ENCODE data around the gene CEP70. TPM values are rescaled to one million over a fixed set of nuclear protein-coding genes. Genes with fewer than 3 reads are reported as not detected.

CEP70 gene
- total RNA-seq, 1 donor = 40.7 TPM

DNA sequence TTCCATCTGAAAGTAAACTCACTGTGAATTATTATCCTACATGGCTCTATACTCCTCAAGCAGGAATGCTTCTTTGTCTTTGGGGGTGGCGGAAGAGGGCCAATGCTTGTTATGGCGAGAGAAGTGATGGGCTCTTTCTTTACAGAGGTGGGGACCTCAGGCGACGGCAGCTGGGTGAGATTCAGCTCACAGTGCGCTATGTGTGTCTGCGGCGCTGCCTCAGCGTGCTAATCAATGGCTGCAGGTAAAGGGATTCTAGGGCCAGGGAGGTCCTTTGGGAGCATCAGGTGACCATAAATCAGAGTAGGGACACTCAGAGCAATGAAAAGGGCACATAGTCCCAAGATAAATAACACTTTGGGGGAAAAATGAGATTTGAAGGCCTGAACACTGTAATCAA lies 120.7 kb downstream of the CEP70 start:
- H3K9me3 ChIP-seq (ENCODE audit: low read depth, low read length) = no peaks in the 10 kb centered on the region
- H3K27me3 ChIP-seq (ENCODE audit: insufficient read depth, low read length) = no peaks in the 10 kb centered on the region
- no peaks in the 10 kb centered on the region for H3K4me1 ChIP-seq (ENCODE audit: insufficient read depth, low read length)
- no peak overlapping the region for H3K4me3 ChIP-seq (ENCODE audit: low read length)

DNA sequence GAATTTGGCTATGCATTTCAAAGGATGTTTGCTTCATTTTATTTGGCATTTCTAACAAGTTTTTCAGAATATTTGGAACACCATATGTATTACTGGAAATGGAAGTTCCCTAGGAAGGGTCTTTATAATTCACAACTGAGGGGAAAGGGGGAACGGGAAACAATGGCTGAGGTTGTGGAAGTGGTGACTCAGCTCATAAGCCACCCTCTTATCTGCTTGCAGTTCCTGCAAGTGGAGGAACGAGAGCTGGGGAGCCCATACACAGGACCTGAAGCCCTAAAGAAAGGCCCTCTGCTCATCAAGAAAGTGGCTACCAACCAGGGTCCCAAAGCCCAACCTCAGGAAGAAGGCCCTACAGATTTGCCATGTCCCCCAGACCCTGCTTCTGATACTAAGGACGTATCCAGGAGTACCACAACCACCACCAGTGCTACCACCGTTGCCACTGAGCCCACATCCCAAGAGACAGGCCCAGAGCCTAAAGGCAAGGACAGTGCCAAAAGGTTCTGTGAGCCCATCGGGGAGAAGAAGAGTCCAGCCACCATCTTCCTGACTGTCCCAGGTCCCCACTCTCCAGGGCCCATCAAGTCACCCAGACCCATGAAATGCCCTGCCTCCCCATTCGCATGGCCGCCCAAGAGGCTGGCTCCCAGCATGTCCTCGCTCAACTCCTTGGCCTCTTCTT lies 121.8 kb downstream of the CEP70 start:
- Histone ChIP-seq H3K27me3 (ENCODE audit: insufficient read depth, low read length) (no peaks in the 10 kb centered on the region), H3K4me3 (ENCODE audit: low read length) (no peak overlapping the region), H3K4me1 (ENCODE audit: insufficient read depth, low read length) (no peaks in the 10 kb centered on the region), H3K9me3 (ENCODE audit: low read depth, low read length) (no peaks in the 10 kb centered on the region)

DNA sequence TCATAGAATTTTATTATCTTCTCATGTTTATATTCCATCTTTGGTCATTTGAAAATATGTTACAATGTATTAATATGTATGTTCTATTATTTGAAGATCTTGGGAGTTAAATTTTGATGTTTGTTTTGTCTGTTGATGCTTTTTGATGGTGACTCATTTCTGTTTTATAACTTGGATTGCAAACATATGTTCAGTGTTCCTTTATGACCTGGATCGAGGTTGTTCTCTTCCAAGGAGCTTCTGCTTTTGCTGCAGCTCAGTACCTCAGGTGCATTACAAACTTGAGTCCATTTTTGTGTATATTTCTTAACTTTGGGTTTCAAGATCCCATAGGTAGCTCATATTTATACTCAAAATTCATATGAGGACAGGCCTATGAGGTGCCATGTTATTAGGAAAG lies 122.6 kb downstream of the CEP70 start:
- H3K27me3 ChIP-seq (ENCODE audit: insufficient read depth, low read length) = no peaks in the 10 kb centered on the region
- H3K9me3 ChIP-seq (ENCODE audit: low read depth, low read length) = no peaks in the 10 kb centered on the region
- H3K4me1 ChIP-seq (ENCODE audit: insufficient read depth, low read length) = no peaks in the 10 kb centered on the region
- no peak overlapping the region for H3K4me3 ChIP-seq (ENCODE audit: low read length)

DNA sequence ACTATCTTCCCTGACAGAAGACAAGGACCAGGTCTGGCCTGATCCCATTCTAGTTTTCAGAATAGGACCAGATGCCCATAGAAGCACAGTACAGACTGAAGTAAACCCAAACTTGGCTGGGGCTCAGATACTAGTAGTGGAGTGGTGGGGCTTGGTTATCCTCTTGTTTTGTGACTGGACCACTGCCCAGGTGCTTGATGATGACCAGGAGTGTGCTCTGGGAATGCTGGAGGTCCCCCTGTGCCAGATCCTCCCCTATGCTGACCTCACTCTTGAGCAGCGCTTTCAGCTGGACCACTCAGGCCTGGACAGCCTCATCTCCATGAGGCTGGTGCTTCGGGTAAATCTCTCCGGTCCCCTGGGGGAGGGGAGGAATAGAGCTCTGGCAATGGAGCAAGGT lies 123.4 kb downstream of the CEP70 start:
- H3K9me3 ChIP-seq (ENCODE audit: low read depth, low read length) = no peaks in the 10 kb centered on the region
- no peak overlapping the region for H3K4me3 ChIP-seq (ENCODE audit: low read length)
- H3K27me3 ChIP-seq (ENCODE audit: insufficient read depth, low read length) = no peaks in the 10 kb centered on the region
- H3K4me1 ChIP-seq (ENCODE audit: insufficient read depth, low read length) = no peaks in the 10 kb centered on the region

DNA sequence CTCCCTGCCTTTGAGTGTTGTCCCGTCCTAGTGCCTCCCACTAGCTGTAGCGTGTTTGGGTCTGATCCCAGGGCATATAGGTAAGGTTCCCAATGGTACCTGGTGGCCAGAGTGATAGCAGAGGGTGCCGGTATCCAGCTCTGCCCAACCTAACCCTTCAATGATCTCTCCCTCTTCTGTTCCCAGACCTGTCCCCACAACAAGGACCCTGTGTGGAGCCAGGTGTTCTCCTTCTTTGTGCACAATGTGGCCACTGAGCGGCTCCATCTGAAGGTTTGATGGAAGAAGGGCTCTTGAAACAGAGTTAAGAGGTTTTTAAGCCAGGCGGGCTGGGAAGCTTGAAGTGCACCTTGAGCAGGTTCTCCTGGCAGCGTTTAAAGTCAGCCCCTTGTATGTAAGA lies 124.2 kb downstream of the CEP70 start:
- Histone ChIP-seq H3K4me1 (ENCODE audit: insufficient read depth, low read length) (no peaks in the 10 kb centered on the region), H3K27me3 (ENCODE audit: insufficient read depth, low read length) (no peaks in the 10 kb centered on the region), H3K9me3 (ENCODE audit: low read depth, low read length) (no peaks in the 10 kb centered on the region), H3K4me3 (ENCODE audit: low read length) (no peak overlapping the region)

DNA sequence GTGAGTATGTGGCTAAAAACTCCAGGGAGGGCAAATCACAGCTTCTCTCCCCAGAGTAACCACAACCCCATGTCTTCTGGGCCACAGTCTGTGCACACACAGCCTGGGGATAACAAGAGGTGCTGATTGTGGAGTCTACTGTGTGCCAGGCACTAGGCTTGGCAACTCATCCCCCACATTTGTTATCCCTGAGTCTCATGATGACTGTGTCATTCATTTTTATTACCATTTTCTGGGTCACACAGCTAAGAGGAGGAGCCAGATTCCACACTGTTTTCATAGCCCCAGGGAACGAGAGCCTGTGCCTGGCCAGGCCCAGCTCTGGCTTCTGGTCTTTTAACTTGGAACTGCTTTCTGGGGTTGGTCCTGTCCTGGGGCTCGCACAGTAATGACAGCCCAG lies 125.2 kb downstream of the CEP70 start:
- Histone ChIP-seq H3K27me3 (ENCODE audit: insufficient read depth, low read length) (no peaks in the 10 kb centered on the region), H3K9me3 (ENCODE audit: low read depth, low read length) (no peaks in the 10 kb centered on the region), H3K4me1 (ENCODE audit: insufficient read depth, low read length) (no peaks in the 10 kb centered on the region), H3K4me3 (ENCODE audit: low read length) (no peak overlapping the region)

DNA sequence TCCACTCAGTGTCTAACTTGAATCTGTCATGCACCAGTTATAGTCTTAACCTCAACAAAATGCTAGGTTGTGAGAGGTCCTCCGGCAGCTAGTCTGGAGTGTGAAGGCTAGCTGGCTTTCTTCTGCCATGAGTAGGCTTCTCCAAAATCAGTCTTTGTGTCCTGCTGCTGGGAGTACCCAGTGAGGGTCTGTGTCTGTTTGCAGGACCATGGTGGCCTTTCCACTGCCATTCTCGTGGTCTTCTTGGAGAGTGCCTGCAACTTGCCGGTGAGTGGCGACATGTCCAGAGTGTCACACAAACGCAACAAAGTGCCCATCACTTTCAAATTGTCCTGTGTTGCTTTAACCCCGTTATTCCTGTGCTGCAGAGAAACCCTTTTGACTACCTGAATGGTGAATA lies 125.6 kb downstream of the CEP70 start:
- Histone ChIP-seq H3K9me3 (ENCODE audit: low read depth, low read length) (no peaks in the 10 kb centered on the region), H3K27me3 (ENCODE audit: insufficient read depth, low read length) (no peaks in the 10 kb centered on the region), H3K4me1 (ENCODE audit: insufficient read depth, low read length) (no peaks in the 10 kb centered on the region), H3K4me3 (ENCODE audit: low read length) (no peak overlapping the region)

DNA sequence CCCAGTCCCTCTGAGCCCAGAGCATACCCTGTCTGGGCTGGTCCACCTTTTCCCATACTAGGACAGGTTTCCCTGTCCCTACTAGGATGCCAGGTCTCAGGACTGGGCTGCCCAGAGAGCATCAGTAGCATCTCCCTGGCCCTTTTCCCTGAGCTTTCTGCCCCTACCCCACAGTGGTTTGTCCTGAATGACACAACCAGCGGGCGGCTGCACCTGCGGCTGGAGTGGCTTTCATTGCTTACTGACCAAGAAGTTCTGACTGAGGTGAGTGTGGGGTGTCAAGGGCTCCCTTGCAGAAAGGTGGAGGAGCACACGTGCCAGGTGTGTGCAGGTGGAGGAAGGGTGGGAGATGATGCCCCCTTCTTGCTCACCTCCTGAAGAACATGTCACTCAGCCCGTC lies 126.1 kb downstream of the CEP70 start:
- H3K4me1 ChIP-seq (ENCODE audit: insufficient read depth, low read length) = no peaks in the 10 kb centered on the region
- H3K9me3 ChIP-seq (ENCODE audit: low read depth, low read length) = no peaks in the 10 kb centered on the region
- H3K27me3 ChIP-seq (ENCODE audit: insufficient read depth, low read length) = no peaks in the 10 kb centered on the region

DNA sequence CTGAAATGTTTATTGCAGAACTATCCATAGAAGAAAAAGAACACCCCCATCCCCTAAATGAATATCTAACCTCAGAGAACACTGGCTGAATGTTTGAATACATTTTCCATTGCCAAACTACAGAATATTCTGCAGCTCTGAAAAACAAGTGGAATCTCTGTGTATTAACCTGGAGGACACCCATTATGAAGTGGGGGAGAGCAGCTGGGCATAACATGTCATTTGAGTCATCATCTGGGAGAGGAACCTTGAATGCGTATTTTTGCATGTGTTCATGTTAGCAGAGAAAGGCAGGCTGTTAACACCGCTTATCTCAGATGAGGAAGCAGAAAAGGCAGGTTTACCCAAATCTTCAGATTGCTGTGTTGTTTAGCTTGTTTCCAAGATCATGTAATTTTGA lies 128.1 kb downstream of the CEP70 start:
- H3K4me1 ChIP-seq (ENCODE audit: insufficient read depth, low read length) = no peaks in the 10 kb centered on the region
- H3K27me3 ChIP-seq (ENCODE audit: insufficient read depth, low read length) = no peaks in the 10 kb centered on the region
- no peak overlapping the region for H3K4me3 ChIP-seq (ENCODE audit: low read length)
- no peaks in the 10 kb centered on the region for H3K9me3 ChIP-seq (ENCODE audit: low read depth, low read length)

More for the DNA sequence above, 126.1 kb downstream of the CEP70 start:
- no peak overlapping the region for H3K4me3 ChIP-seq (ENCODE audit: low read length)

DNA sequence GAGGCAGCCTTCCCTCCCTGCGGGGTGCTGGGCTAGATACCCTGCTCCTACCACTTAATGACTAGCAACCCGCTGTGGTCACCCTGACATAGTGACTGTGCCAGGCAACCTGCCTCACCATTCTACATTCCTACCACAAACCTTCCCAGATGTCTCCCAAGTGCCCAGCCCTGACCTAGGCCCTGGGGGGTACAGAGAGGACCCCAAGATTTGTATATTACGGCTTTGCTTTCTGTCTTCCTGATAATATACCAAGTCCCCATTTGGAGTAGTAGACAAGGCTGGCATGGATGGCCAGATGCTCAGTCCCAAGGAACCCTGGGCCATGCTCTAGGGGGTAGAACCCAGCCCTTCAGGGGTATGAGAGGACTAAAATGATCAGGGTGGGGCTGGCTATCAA lies 128.6 kb downstream of the CEP70 start:
- no peaks in the 10 kb centered on the region for H3K4me1 ChIP-seq (ENCODE audit: insufficient read depth, low read length)
- H3K9me3 ChIP-seq (ENCODE audit: low read depth, low read length) = no peaks in the 10 kb centered on the region
- no peak overlapping the region for H3K4me3 ChIP-seq (ENCODE audit: low read length)
- no peaks in the 10 kb centered on the region for H3K27me3 ChIP-seq (ENCODE audit: insufficient read depth, low read length)

DNA sequence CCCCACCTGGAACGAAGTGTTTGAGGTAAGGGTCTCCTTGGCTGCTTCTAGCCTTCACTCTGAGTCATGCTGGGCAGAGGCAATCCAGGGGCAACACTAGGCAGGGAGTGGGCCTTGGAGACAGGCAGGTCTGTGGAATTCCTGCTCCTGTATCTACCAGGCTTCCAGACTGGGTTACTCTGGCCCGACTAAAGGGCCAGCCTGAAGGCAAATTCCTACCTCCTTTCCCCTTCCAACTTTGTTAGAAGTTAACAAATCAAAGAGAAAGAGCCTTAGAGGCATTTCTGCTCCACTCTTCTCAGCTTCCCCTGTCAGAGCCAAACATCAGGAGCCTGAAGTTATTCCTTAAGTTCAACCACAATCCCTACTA lies 129.6 kb downstream of the CEP70 start:
- no peaks in the 10 kb centered on the region for H3K27me3 ChIP-seq (ENCODE audit: insufficient read depth, low read length)
- H3K9me3 ChIP-seq (ENCODE audit: low read depth, low read length) = no peaks in the 10 kb centered on the region
- H3K4me3 ChIP-seq (ENCODE audit: low read length) = no peak overlapping the region
- no peaks in the 10 kb centered on the region for H3K4me1 ChIP-seq (ENCODE audit: insufficient read depth, low read length)

DNA sequence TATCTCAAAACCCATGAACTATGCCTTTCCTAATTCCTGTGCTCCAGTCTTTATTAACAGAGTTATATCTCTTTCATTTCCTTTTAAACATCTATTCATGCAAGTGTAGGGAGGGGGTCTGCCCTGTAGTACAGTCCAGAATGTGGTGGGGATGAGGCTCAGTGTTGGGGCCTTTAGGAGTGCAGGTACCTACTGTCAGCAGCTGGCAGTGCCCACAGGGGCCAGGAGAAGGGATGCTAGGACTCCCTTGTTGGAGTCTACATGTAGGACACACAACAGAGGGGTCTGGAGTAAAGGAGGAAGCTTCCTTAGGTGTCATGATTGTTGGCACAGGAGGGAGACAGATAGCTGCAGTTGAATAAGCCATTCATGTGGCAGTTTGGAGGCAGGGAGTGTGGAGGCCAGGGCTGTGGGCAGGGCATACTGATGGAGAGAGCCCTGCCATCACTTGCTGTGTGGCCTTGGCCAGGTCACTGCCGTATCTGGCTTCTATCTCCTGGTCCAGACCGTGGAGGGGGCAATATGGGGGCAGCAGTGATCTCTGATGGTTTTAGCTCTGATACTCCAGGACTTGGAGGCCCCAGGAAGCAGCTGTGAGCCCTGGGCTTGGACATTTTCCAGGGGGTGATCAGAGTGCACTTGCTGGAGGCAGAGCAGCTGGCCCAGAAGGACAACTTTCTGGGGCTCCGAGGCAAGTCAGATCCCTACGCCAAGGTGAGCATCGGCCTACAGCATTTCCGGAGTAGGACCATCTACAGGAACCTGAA lies 130.2 kb downstream of the CEP70 start:
- no peaks in the 10 kb centered on the region for H3K4me1 ChIP-seq (ENCODE audit: insufficient read depth, low read length)
- no peak overlapping the region for H3K4me3 ChIP-seq (ENCODE audit: low read length)
- H3K27me3 ChIP-seq (ENCODE audit: insufficient read depth, low read length) = no peaks in the 10 kb centered on the region
- H3K9me3 ChIP-seq (ENCODE audit: low read depth, low read length) = no peaks in the 10 kb centered on the region

DNA sequence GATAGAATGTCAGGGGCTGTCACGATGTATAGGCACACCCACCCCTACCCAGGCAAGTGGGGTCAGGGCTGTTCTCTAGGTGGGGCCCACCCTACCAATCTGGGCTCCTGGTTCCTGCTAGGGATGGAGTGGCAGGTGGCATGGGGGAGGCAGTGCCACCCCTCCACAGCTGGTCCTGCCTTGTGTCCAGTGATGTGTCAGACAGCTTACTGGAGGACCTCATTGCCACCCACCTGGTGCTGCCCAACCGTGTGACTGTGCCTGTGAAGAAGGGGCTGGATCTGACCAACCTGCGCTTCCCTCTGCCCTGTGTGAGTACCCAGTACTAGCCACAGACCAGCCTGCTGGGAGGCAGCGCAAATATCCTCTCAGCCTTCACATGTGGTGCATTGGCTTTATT lies 132.2 kb downstream of the CEP70 start:
- Histone ChIP-seq H3K27me3 (ENCODE audit: insufficient read depth, low read length) (no peaks in the 10 kb centered on the region), H3K9me3 (ENCODE audit: low read depth, low read length) (no peaks in the 10 kb centered on the region), H3K4me3 (ENCODE audit: low read length) (no peak overlapping the region), H3K4me1 (ENCODE audit: insufficient read depth, low read length) (no peaks in the 10 kb centered on the region)

DNA sequence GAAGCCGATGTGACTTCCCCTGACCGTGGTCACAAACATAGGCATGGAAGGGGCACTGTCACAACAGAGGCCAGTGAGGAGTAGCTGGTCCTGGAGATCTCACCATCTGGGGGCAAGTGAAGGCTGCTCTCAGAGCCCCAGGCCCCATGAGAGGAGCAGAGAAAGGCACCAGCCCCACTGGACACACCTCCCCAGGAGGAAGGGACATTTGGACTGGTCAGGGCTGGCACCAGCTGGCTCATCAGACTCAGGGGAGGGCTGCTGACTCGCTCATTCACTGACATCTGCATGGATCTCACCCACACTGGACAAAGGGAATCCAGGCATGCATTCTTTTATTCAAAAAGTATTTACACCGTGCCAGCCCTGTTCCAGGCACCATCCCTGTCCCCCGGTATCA lies 132.8 kb downstream of the CEP70 start:
- H3K27me3 ChIP-seq (ENCODE audit: insufficient read depth, low read length) = no peaks in the 10 kb centered on the region
- H3K9me3 ChIP-seq (ENCODE audit: low read depth, low read length) = no peaks in the 10 kb centered on the region
- no peaks in the 10 kb centered on the region for H3K4me1 ChIP-seq (ENCODE audit: insufficient read depth, low read length)
- H3K4me3 ChIP-seq (ENCODE audit: low read length) = no peak overlapping the region

DNA sequence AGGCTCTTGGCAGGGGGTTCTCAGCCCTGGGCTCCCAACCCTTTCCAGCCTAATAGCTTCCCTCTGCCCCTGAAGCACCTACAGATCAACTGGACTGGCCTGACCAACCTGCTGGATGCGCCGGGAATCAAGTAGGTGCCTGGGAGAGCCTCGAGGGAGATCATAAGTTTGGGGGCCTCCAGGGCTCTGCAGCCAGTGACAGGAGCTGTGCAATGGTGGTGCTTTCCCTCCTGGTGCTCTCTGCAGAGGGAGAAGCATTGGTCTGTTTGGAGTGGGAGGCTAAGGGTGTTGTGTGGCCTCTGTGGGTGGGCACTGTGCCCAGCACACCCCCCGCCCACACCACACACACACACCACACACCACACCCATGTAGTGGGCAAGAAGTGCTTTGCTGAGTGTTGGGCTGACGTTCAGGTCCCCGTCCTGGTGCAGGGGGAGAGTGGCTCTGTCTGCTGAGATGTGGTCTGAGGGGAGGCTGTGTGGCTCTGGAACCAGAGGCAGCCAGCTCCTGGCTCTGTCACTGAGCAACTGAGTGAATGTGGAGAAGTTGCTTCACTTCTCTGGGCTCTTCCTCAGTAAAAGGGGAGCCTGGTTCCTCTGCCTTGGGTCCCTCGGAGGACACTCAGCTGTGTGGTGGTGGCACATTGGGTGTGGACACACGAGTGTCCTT lies 133.4 kb downstream of the CEP70 start:
- Histone ChIP-seq H3K27me3 (ENCODE audit: insufficient read depth, low read length) (no peaks in the 10 kb centered on the region), H3K4me3 (ENCODE audit: low read length) (no peak overlapping the region), H3K4me1 (ENCODE audit: insufficient read depth, low read length) (no peaks in the 10 kb centered on the region), H3K9me3 (ENCODE audit: low read depth, low read length) (no peaks in the 10 kb centered on the region)
